ENCODE measurements around the gene TUBB2B. TPM values are rescaled to one million over a fixed set of nuclear protein-coding genes. Genes with fewer than 3 reads are reported as not detected.

Gene TUBB2B
- total RNA-seq, 2 donors from 2014 or later = 253 to 304 TPM

DNA sequence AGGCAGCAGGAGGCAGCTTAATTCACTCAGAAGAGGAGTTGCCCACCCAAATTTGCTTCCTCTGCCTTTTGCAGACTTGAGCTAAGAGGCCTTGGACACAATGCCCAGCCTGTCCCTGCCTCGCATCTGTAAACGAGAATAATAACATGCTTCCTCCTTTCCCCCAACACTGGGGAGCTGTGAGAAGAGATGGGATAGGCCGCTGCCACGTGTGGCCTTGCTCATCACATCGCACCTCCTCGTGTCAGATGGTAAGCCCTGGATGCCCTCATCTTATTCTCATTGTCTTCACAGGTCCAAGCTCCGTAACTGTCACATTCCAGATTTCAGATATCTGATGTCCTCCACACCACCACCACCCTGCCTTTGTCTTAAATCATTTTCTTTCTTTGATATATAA, 13.1 kb upstream of the TUBB2B start:
- H3K9me3 Mint-ChIP-seq = no peaks in the 10 kb centered on the region
- TF ChIP-seq CTCF (conservative IDR thresholded peaks at IDR 0.05) = no peak
- H3K4me1 Mint-ChIP-seq = no peaks in the 10 kb centered on the region
- DNase-seq = no peak
- H3K27me3 Mint-ChIP-seq (ENCODE audit: insufficient read depth) = peaks cover 28% of the 10 kb centered on the region
- no peak overlapping the region for H3K4me3 Mint-ChIP-seq
- 89 to 100% methylated on average over 1 to 7 of the region's 7 CpGs for WGBS, 2 experiments (ENCODE audit: insufficient coverage in 1 of 2, insufficient read length in 1 of 2)
- no peaks in the 10 kb centered on the region for H3K36me3 Mint-ChIP-seq (ENCODE audit: low read depth)
- no peak overlapping the region for H3K27ac Mint-ChIP-seq
- no peaks in the 10 kb centered on the region for H3K27me3 ChIP-seq (ENCODE audit: control insufficient read depth, insufficient read depth, low read length, poor library complexity, severe bottlenecking)
- no peaks in the 10 kb centered on the region for H3K4me1 ChIP-seq (ENCODE audit: control insufficient read depth, insufficient read depth, low read length)
- no peak overlapping the region for H3K4me3 ChIP-seq (ENCODE audit: low read length)
- H3K9ac ChIP-seq (ENCODE audit: extremely low read depth, low read length, poor library complexity, severe bottlenecking) = no peak overlapping the region
- no peaks in the 10 kb centered on the region for H3K9me3 ChIP-seq (ENCODE audit: control insufficient read depth, low read length)
- no peak overlapping the region for H3K27ac ChIP-seq (ENCODE audit: low read depth, low read length)
- no peaks in the 10 kb centered on the region for H3K36me3 ChIP-seq (ENCODE audit: control insufficient read depth, insufficient read depth, low read length)

DNA sequence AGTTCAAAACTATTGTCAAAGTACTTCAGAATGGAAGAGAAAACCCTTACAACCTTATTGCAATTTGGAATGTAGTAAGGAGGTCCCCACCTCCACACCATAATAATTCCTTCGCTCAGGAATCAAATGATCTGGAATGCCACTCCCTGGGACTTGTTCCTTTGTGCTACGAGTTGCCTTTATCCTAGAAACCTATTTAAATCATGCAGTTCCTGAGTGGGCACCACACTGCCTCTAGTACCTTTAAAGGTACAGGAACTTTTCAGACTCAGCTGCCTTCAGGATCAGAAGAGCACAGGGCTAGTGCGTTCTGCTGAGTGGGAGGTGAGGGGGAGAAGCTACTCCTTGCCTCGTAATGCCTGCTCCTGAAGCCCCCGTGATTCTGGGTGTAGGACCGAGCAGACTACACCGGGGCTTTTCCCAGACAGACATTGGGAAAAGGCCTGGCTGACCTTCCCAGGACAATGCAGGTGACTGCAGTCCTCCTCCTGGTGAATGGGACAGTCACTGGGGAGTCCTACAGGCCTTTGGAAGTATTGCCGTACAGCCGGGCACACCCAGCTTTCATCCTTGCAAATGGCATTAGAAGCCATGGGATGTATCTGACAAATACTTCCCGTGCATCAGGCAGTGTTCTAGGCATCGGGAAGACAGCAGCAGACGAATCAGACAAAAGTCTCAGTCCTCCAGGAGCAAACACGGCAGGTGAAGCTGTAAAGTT, 11.8 kb upstream of the TUBB2B start:
- H3K4me1 Mint-ChIP-seq = no peaks in the 10 kb centered on the region
- peak; percentile 81 for DNase-seq
- Histone ChIP-seq H3K4me3 (ENCODE audit: low read length) (no peak overlapping the region), H3K27ac (ENCODE audit: low read depth, low read length) (no peak overlapping the region), H3K4me1 (ENCODE audit: control insufficient read depth, insufficient read depth, low read length) (no peaks in the 10 kb centered on the region), H3K9me3 (ENCODE audit: control insufficient read depth, low read length) (no peaks in the 10 kb centered on the region), H3K9ac (ENCODE audit: extremely low read depth, low read length, poor library complexity, severe bottlenecking) (no peak overlapping the region), H3K36me3 (ENCODE audit: control insufficient read depth, insufficient read depth, low read length) (no peaks in the 10 kb centered on the region), H3K27me3 (ENCODE audit: control insufficient read depth, insufficient read depth, low read length, poor library complexity, severe bottlenecking) (no peaks in the 10 kb centered on the region)
- H3K27me3 Mint-ChIP-seq (ENCODE audit: insufficient read depth) = peaks cover 34% of the 10 kb centered on the region
- no peaks in the 10 kb centered on the region for H3K36me3 Mint-ChIP-seq (ENCODE audit: low read depth)
- H3K9me3 Mint-ChIP-seq = no peaks in the 10 kb centered on the region
- TF ChIP-seq CTCF (conservative IDR thresholded peaks at IDR 0.05) = peak; percentile 74
- WGBS, 2 experiments (ENCODE audit: insufficient coverage in 1 of 2, insufficient read length in 1 of 2) = 83 to 86% methylated on average over 12 to 13 of the region's 13 CpGs
- H3K27ac Mint-ChIP-seq = no peak overlapping the region
- H3K4me3 Mint-ChIP-seq = no peak overlapping the region

DNA sequence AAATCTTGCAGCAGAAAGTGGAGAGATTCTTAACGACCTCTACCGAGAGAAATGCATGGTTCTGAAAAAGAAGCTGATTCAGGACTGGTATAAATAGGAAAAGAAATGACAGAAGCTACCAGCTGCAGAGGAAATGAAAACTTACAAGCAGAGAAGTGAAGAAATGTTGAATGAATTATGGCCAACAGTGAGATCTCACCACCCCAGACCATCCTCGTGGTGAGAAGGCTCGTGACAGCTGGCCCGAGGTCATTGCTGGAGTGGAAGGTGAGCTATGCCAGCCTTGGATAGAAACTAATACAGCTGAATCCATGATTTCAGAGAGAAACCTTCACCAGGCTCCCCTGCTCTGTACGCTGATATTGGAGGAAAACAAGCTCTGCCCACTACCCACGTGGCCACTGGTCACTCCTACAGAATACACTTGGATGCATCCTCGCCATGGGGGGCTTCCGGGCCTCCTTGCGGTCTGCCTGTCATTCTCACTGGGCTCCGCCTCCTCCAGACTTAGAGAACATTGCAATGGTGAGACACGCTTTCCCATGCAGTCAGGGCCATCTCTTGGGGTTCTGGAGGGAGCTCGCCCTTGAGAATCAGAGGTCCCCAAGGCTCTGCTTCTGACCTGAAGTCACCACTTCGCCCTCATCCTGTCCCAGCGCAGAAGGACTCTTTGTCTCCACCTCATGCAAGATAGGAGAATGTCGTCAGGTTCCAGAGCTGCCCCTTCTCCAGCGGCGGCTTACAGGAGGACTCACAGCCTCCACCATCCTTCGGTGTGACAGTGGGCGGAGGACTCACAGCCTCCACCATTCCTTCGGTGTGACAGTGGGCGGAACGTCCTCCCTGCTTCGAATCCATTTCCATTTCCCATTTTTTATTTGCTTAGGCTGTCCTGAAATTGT, 10.6 kb upstream of the TUBB2B start:
- no peaks in the 10 kb centered on the region for H3K4me1 Mint-ChIP-seq
- 93% methylated on average over 20 to 24 of the region's 24 CpGs for WGBS, 2 experiments (ENCODE audit: insufficient coverage in 1 of 2, insufficient read length in 1 of 2)
- H3K27me3 Mint-ChIP-seq (ENCODE audit: insufficient read depth) = peaks cover 42% of the 10 kb centered on the region
- H3K9me3 ChIP-seq (ENCODE audit: control insufficient read depth, low read length) = no peaks in the 10 kb centered on the region
- peaks cover 6% of the 10 kb centered on the region for H3K27me3 ChIP-seq (ENCODE audit: control insufficient read depth, insufficient read depth, low read length, poor library complexity, severe bottlenecking)
- H3K36me3 Mint-ChIP-seq (ENCODE audit: low read depth) = no peaks in the 10 kb centered on the region
- H3K27ac Mint-ChIP-seq = no peak overlapping the region
- no peak overlapping the region for H3K4me3 ChIP-seq (ENCODE audit: low read length)
- H3K36me3 ChIP-seq (ENCODE audit: control insufficient read depth, insufficient read depth, low read length) = no peaks in the 10 kb centered on the region
- no peaks in the 10 kb centered on the region for H3K9me3 Mint-ChIP-seq
- H3K4me1 ChIP-seq (ENCODE audit: control insufficient read depth, insufficient read depth, low read length) = no peaks in the 10 kb centered on the region
- no peak overlapping the region for H3K4me3 Mint-ChIP-seq
- H3K9ac ChIP-seq (ENCODE audit: extremely low read depth, low read length, poor library complexity, severe bottlenecking) = no peak overlapping the region
- no peak overlapping the region for H3K27ac ChIP-seq (ENCODE audit: low read depth, low read length)
- TF ChIP-seq CTCF (conservative IDR thresholded peaks at IDR 0.05) = peak; percentile 31
- DNase-seq = peak; percentile 59
